HepG2 (cell line): ENCODE data around the gene CARD8. TPM values are rescaled to one million over a fixed set of nuclear protein-coding genes. Genes with fewer than 3 reads are reported as not detected.

Experiments
- AFF4 ChIP-seq: sonication (generic); formaldehyde crosslinking; IDR thresholded peaks from 2 replicates; pipeline ENCODE4 v1.4.0; 2020; ENCODE audit warnings: missing genetic modification reagents
- ARID2 ChIP-seq: sonication (generic); formaldehyde crosslinking; IDR thresholded peaks from 2 replicates; pipeline ENCODE4 v1.8.1; 2022; ENCODE audit warnings: mild to moderate bottlenecking, missing genetic modification reagents, borderline replicate concordance
- ARID5B ChIP-seq: IDR thresholded peaks from 2 replicates; pipeline ENCODE4 v1.4.0; 2020; ENCODE audit warnings: mild to moderate bottlenecking, missing genetic modification reagents
- FOXP1 ChIP-seq, 2 experiments: fragments of 450-650 bp in 1 of 2; IDR thresholded peaks; 2 replicates each; pipeline ENCODE4 v1.6.1; 2017 to 2018; ENCODE audit warnings: antibody characterized with exemption in 1 of 2
- RERE ChIP-seq: IDR thresholded peaks from 2 replicates; pipeline ENCODE4 v1.6.1; 2016; ENCODE audit warnings: low read depth, missing genetic modification reagents, missing compliant biosample characterization
- THAP9 ChIP-seq: sonication (generic); formaldehyde crosslinking; IDR thresholded peaks from 2 replicates; pipeline ENCODE4; 2020; ENCODE audit warnings: missing genetic modification reagents, mild to moderate bottlenecking, borderline replicate concordance
- TRIM24 ChIP-seq: sonication (generic); formaldehyde crosslinking; IDR thresholded peaks from 2 replicates; pipeline ENCODE4 v1.8.0; 2022; ENCODE audit warnings: mild to moderate bottlenecking, missing genetic modification reagents
- ZEB1 ChIP-seq: IDR thresholded peaks from 2 replicates; pipeline ENCODE4 v1.6.1; 2012; ENCODE audit warnings: mild to moderate bottlenecking, low read depth, inconsistent platforms; ENCODE audit not compliant: insufficient replicate concordance
- ZNF205 ChIP-seq: IDR thresholded peaks from 2 replicates; pipeline ENCODE4 v1.6.1; 2018; ENCODE audit warnings: missing biosample characterization, missing genetic modification reagents
- ZNF343 ChIP-seq: sonication (generic); formaldehyde crosslinking; IDR thresholded peaks from 2 replicates; pipeline ENCODE4 v1.4.0; 2020; ENCODE audit warnings: mild to moderate bottlenecking, missing genetic modification reagents
- ZNF451 ChIP-seq: sonication (generic); formaldehyde crosslinking; IDR thresholded peaks from 2 replicates; pipeline ENCODE4 v1.5.0; 2020; ENCODE audit warnings: mild to moderate bottlenecking, missing genetic modification reagents
- polyA plus RNA-seq, 8 experiments: library from polyadenylated mRNA; depleted of rRNA in 3 of 8; stranded (reverse) in 7 of 8; unstranded in 1 of 8; fragments of >200 nt; fragmentation: Illumina TruSeq in 4 of 8; extraction: Trizol in 4 of 8; gene quantifications; 2 replicates each; pipeline versions ENCODE4 v1.2.1 to v1.2.3, GENCODE V29; 2011 to 2016; ENCODE audit warnings: low read depth in 4 of 8, missing spikeins in 1 of 8, mixed read lengths in 1 of 8; ENCODE audit not compliant: insufficient read depth in 1 of 8
- total RNA-seq, 5 experiments: library from RNA; depleted of rRNA; stranded (reverse); fragments of >200 nt; fragmentation: Illumina TruSeq; extraction: Trizol; gene quantifications; 2 replicates each; pipeline ENCODE4 v1.2.3, GENCODE V29; 2016; ENCODE audit warnings: low read depth in 1 of 5

CARD8 gene
- total and polyA plus RNA-seq, 2 of the 13 experiments (the other 11 are each of a cell fraction or from before 2014, with no cell fraction given), result 15.0 to 19.2 TPM

- no peak for TF ChIP-seq RERE (CRISPR knock-in tag)
- TF ChIP-seq FOXP1 (IDR thresholded peaks at IDR 0.05), result no peak
- TF ChIP-seq FOXP1 (CRISPR knock-in tag; IDR thresholded peaks at IDR 0.05), result no peak
- no peak for TF ChIP-seq AFF4 (CRISPR knock-in tag)
- TF ChIP-seq ZEB1, result no peak
- TF ChIP-seq ZNF205 (CRISPR knock-in tag), result no peak
- no peak for TF ChIP-seq ZNF451 (CRISPR knock-in tag)
- TF ChIP-seq ARID5B (CRISPR knock-in tag), result peak; percentile 38; the same call in 1 of the 2 replicates
- TF ChIP-seq ARID2 (CRISPR knock-in tag), result no peak
- TF ChIP-seq TRIM24 (CRISPR knock-in tag), result no peak
- TF ChIP-seq THAP9 (CRISPR knock-in tag), result no peak
- no peak for TF ChIP-seq ZNF343 (CRISPR knock-in tag)
Observed at GRCh38 chr19:48255376-48256303, at the start of gene CARD8 (continued).
